Measurements from ENCODE around the gene UCKL1.

The UCKL1 gene

DNA sequence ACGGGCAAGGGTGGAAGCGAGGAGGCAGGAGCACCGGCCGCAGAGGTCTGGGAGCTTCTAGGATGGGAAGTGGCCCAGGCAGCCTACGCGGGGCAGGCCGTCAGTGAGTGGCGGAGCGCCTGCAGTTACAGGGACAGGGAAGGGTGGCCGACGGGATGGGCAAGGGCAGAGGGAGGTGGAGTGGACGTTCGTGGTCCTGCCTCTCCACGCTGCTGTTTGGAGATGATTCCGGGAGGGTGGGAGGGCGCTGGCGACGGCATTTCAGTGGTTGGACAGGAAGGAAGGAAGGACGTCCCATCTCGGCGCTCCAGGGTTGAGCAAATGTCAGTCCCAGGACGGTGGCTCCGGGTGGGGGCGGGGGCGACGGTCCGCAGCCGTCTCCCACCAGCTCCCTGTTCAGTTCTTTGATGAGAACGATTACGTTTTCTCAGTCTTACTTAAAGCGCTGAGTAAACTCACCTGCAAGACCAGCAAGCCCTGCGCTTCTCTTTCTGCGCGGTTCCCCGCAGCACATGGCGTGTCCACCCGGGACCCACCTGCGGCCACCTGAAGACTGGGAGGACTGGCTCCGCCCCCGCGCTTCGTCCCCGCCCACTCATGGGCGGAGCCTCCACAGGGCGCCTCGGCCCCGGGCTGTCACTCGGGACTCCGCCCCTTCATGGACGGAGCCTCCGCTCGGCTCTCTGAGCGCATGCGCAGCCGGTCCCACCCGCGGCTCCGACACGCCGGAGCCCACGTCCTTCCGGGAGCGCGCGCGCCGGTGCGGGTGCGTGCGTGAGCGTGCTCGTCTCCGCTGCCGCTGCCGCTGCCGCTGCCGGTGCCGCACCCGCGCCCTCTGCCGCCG, 61.6 kb downstream of the UCKL1 start, which contains the start of gene DNAJC5:
TSS of gene DNAJC5 (plus strand) at position 769 of the 844 bp plus-strand sequence. CDS start 33,220 bp downstream, outside the sequence.
- no peaks in the 10 kb centered on the region for H3K27me3 ChIP-seq (ENCODE audit: control insufficient read depth in 1 of 2, insufficient read depth in 2 of 2, low read length in 2 of 2)
- peaks cover 16% of the 10 kb centered on the region in 2 donors for H3K36me3 ChIP-seq (ENCODE audit: control insufficient read depth in 2 of 2, insufficient read depth in 2 of 2, low read length in 2 of 2)
- H3K9ac ChIP-seq (ENCODE audit: low read length in 2 of 2): peak within 1 kb of the TSS; percentile 37 to 81
- H3K9me3 ChIP-seq (ENCODE audit: control insufficient read depth in 2 of 2, low read length in 2 of 2): no peaks in the 10 kb centered on the region
- H3K4me1 ChIP-seq (ENCODE audit: control insufficient read depth, insufficient read depth, low read length): peaks cover 23% of the 10 kb centered on the region
- peak within 1 kb of the TSS; percentile 71 to 77 for H3K4me3 ChIP-seq (ENCODE audit: low read length in 2 of 2)
- H3K27ac ChIP-seq (ENCODE audit: low read length): peak within 1 kb of the TSS; percentile 31

GRCh38 chr20:63893999-63894357, 62.2 kb downstream of the UCKL1 start:
- Histone ChIP-seq H3K9ac (ENCODE audit: low read length in 2 of 2) (peak overlapping the region; percentile 22 to 29), H3K9me3 (ENCODE audit: control insufficient read depth in 2 of 2, low read length in 2 of 2) (no peaks in the 10 kb centered on the region), H3K27me3 (ENCODE audit: control insufficient read depth in 1 of 2, insufficient read depth in 2 of 2, low read length in 2 of 2) (no peaks in the 10 kb centered on the region), H3K4me3 (ENCODE audit: low read length in 2 of 2) (peak overlapping the region; percentile 35 to 77), H3K36me3 (ENCODE audit: control insufficient read depth in 2 of 2, insufficient read depth in 2 of 2, low read length in 2 of 2) (peaks cover 20 to 21% of the 10 kb centered on the region in 2 donors), H3K4me1 (ENCODE audit: control insufficient read depth, insufficient read depth, low read length) (peaks cover 23% of the 10 kb centered on the region), H3K27ac (ENCODE audit: low read length) (no peak overlapping the region)

DNA sequence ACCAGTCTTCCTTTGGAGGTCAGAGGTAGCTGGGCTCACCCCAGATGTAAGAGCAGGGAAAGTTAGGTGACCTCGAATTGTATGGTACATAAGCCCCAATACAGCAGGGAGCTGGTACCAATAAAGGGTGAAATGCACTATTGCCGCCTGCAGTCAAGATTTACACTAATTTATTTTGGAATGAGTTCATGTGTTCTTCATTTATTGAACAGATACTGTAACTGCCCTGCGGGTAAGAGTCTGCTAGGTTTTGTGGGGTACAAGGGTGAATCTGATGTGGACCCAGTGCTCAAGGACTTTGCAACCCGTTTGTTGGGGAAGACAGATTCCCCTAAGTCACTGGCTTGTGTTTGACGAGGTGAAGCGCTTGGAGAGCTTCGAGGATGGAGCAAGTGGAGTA, 63.8 kb downstream of the UCKL1 start:
- Histone ChIP-seq H3K27ac (ENCODE audit: low read length) (no peak overlapping the region), H3K36me3 (ENCODE audit: control insufficient read depth in 2 of 2, insufficient read depth in 2 of 2, low read length in 2 of 2) (peaks cover 25 to 27% of the 10 kb centered on the region in 2 donors), H3K4me1 (ENCODE audit: control insufficient read depth, insufficient read depth, low read length) (peaks cover 21% of the 10 kb centered on the region), H3K27me3 (ENCODE audit: control insufficient read depth in 1 of 2, insufficient read depth in 2 of 2, low read length in 2 of 2) (no peaks in the 10 kb centered on the region), H3K4me3 (ENCODE audit: low read length in 2 of 2) (no peak overlapping the region), H3K9me3 (ENCODE audit: control insufficient read depth in 2 of 2, low read length in 2 of 2) (no peaks in the 10 kb centered on the region), H3K9ac (ENCODE audit: low read length in 2 of 2) (no peak overlapping the region)

GRCh38 chr20:63891061-63892002, 64.9 kb downstream of the UCKL1 start:
- no peak overlapping the region for H3K9ac ChIP-seq (ENCODE audit: low read length in 2 of 2)
- peaks cover 13% of the 10 kb centered on the region for H3K4me1 ChIP-seq (ENCODE audit: control insufficient read depth, insufficient read depth, low read length)
- H3K4me3 ChIP-seq (ENCODE audit: low read length in 2 of 2): no peak overlapping the region
- peaks cover 29 to 30% of the 10 kb centered on the region in 2 donors for H3K36me3 ChIP-seq (ENCODE audit: control insufficient read depth in 2 of 2, insufficient read depth in 2 of 2, low read length in 2 of 2)
- no peaks in the 10 kb centered on the region for H3K9me3 ChIP-seq (ENCODE audit: control insufficient read depth in 2 of 2, low read length in 2 of 2)
- H3K27ac ChIP-seq (ENCODE audit: low read length): no peak overlapping the region
- no peaks in the 10 kb centered on the region for H3K27me3 ChIP-seq (ENCODE audit: control insufficient read depth in 1 of 2, insufficient read depth in 2 of 2, low read length in 2 of 2)

- peaks cover 7% of the 10 kb centered on the region for H3K4me1 ChIP-seq (ENCODE audit: control insufficient read depth, insufficient read depth, low read length)
- no peaks in the 10 kb centered on the region for H3K9me3 ChIP-seq (ENCODE audit: control insufficient read depth in 2 of 2, low read length in 2 of 2)
- H3K27ac ChIP-seq (ENCODE audit: low read length): no peak overlapping the region
- H3K36me3 ChIP-seq (ENCODE audit: control insufficient read depth in 2 of 2, insufficient read depth in 2 of 2, low read length in 2 of 2): peaks cover 29 to 33% of the 10 kb centered on the region in 2 donors
- no peak overlapping the region for H3K9ac ChIP-seq (ENCODE audit: low read length in 2 of 2)
- H3K4me3 ChIP-seq (ENCODE audit: low read length in 2 of 2): no peak overlapping the region
- H3K27me3 ChIP-seq (ENCODE audit: control insufficient read depth in 1 of 2, insufficient read depth in 2 of 2, low read length in 2 of 2): no peaks in the 10 kb centered on the region
Measured at GRCh38 chr20:63890616-63891015, 65.6 kb downstream of the UCKL1 start.

GRCh38 chr20:63890201-63890576, 66.0 kb downstream of the UCKL1 start:
- Histone ChIP-seq H3K4me1 (ENCODE audit: control insufficient read depth, insufficient read depth, low read length) (peaks cover 7% of the 10 kb centered on the region), H3K27ac (ENCODE audit: low read length) (no peak overlapping the region), H3K27me3 (ENCODE audit: control insufficient read depth in 1 of 2, insufficient read depth in 2 of 2, low read length in 2 of 2) (no peaks in the 10 kb centered on the region), H3K4me3 (ENCODE audit: low read length in 2 of 2) (no peak overlapping the region), H3K9me3 (ENCODE audit: control insufficient read depth in 2 of 2, low read length in 2 of 2) (no peaks in the 10 kb centered on the region), H3K36me3 (ENCODE audit: control insufficient read depth in 2 of 2, insufficient read depth in 2 of 2, low read length in 2 of 2) (peaks cover 29 to 35% of the 10 kb centered on the region in 2 donors), H3K9ac (ENCODE audit: low read length in 2 of 2) (no peak overlapping the region)

Data from stomach smooth muscle (tissue), 2 donors.